Effector memory CD8-positive, alpha-beta T cell (primary cell): ENCODE measurements around the gene SPOCK1.
A peak's percentile ranks its signal among the peaks of the same experiment; 100 is the strongest.

Experiments used
- ATAC-seq: fragments of 150-1000 bp; cut with Tn5 transposase; replicated peaks from 2 replicates; pipeline ENCODE4 v1.10.0; 2021; ENCODE audit warnings: mild to moderate bottlenecking, moderate library complexity
- DNase-seq, 3 experiments: peaks; one replicate each; pipeline ENCODE4 v3.0.0; 2021
- H3K27ac Mint-ChIP-seq, 2 donors: one replicate each; pipeline ENCODE4 v1.8.0; 2022; ENCODE audit warnings: mild to moderate bottlenecking in 2 of 2, mixed read lengths in 2 of 2, moderate library complexity in 2 of 2
- H3K27me3 Mint-ChIP-seq, 2 donors: one replicate each; pipeline ENCODE4 v1.8.0; 2022; ENCODE audit warnings: mixed read lengths in 2 of 2
- H3K36me3 Mint-ChIP-seq: one replicate; pipeline ENCODE4 v1.8.0; 2022; ENCODE audit warnings: mild to moderate bottlenecking, moderate library complexity, mixed read lengths; ENCODE audit not compliant: insufficient read depth
- H3K4me1 Mint-ChIP-seq, 2 donors: one replicate each; pipeline ENCODE4 v1.8.0; 2022; ENCODE audit warnings: low read depth in 2 of 2, mixed read lengths in 2 of 2
- H3K4me3 Mint-ChIP-seq, 2 donors: one replicate each; pipeline ENCODE4 v1.8.0; 2022; ENCODE audit warnings: mild to moderate bottlenecking in 2 of 2, mixed read lengths in 2 of 2, moderate library complexity in 2 of 2
- H3K9me3 Mint-ChIP-seq, 2 donors: one replicate each; pipeline ENCODE4 v1.8.0; 2022; ENCODE audit warnings: mixed read lengths in 2 of 2

Gene SPOCK1

GRCh38 chr5:137333475-137333874 is 165.7 kb downstream of the SPOCK1 start:
- H3K4me1 Mint-ChIP-seq = no peaks in the 10 kb centered on the region
- H3K36me3 Mint-ChIP-seq = no peaks in the 10 kb centered on the region
- peaks cover 0 to 8% of the 10 kb centered on the region in 2 donors for H3K9me3 Mint-ChIP-seq
- no peak overlapping the region for H3K27ac Mint-ChIP-seq
- no peaks in the 10 kb centered on the region for H3K27me3 Mint-ChIP-seq
- no peak for ATAC-seq
- H3K4me3 Mint-ChIP-seq = no peak overlapping the region
- no peak for DNase-seq

GRCh38 chr5:137332296-137332695 is 166.8 kb downstream of the SPOCK1 start:
- Mint-ChIP-seq H3K4me3 (no peak overlapping the region), H3K36me3 (no peaks in the 10 kb centered on the region), H3K4me1 (no peaks in the 10 kb centered on the region), H3K27ac (no peak overlapping the region), H3K27me3 (no peaks in the 10 kb centered on the region), H3K9me3 (peaks cover 0 to 8% of the 10 kb centered on the region in 2 donors)
- DNase-seq = no peak
- ATAC-seq = no peak

- H3K4me3 Mint-ChIP-seq = no peak overlapping the region
- no peaks in the 10 kb centered on the region for H3K4me1 Mint-ChIP-seq
- DNase-seq (no peak), ATAC-seq (no peak)
- H3K9me3 Mint-ChIP-seq = peaks cover 0 to 8% of the 10 kb centered on the region in 2 donors
- no peaks in the 10 kb centered on the region for H3K27me3 Mint-ChIP-seq
- H3K36me3 Mint-ChIP-seq = no peaks in the 10 kb centered on the region
- no peak overlapping the region for H3K27ac Mint-ChIP-seq
These were observed 169.4 kb downstream of the SPOCK1 start for GRCh38 chr5:137329586-137330296.

- peaks cover 0 to 8% of the 10 kb centered on the region in 2 donors for H3K9me3 Mint-ChIP-seq
- no peaks in the 10 kb centered on the region for H3K4me1 Mint-ChIP-seq
- no peaks in the 10 kb centered on the region for H3K27me3 Mint-ChIP-seq
- ATAC-seq = no peak
- no peaks in the 10 kb centered on the region for H3K36me3 Mint-ChIP-seq
- no peak overlapping the region for H3K27ac Mint-ChIP-seq
- no peak for DNase-seq
- no peak overlapping the region for H3K4me3 Mint-ChIP-seq
These were observed 170.1 kb downstream of the SPOCK1 start for GRCh38 chr5:137328991-137329390.

GRCh38 chr5:137328463-137328862 is 170.7 kb downstream of the SPOCK1 start:
- Mint-ChIP-seq H3K27ac (no peak overlapping the region), H3K4me3 (no peak overlapping the region), H3K36me3 (no peaks in the 10 kb centered on the region), H3K4me1 (no peaks in the 10 kb centered on the region), H3K27me3 (peaks cover 0 to 4% of the 10 kb centered on the region in 2 donors), H3K9me3 (peaks cover 0 to 8% of the 10 kb centered on the region in 2 donors)
- DNase-seq (no peak), ATAC-seq (no peak)

GRCh38 chr5:137325721-137326120 is 173.4 kb downstream of the SPOCK1 start:
- no peak overlapping the region for H3K27ac Mint-ChIP-seq
- H3K9me3 Mint-ChIP-seq = no peaks in the 10 kb centered on the region
- DNase-seq = no peak
- H3K27me3 Mint-ChIP-seq = peaks cover 7 to 9% of the 10 kb centered on the region in 2 donors
- no peak overlapping the region for H3K4me3 Mint-ChIP-seq
- no peaks in the 10 kb centered on the region for H3K4me1 Mint-ChIP-seq
- no peak for ATAC-seq
- H3K36me3 Mint-ChIP-seq = no peaks in the 10 kb centered on the region

- no peaks in the 10 kb centered on the region for H3K36me3 Mint-ChIP-seq
These were observed 178.8 kb downstream of the SPOCK1 start for GRCh38 chr5:137320056-137321045.

GRCh38 chr5:137318027-137318426 is 181.1 kb downstream of the SPOCK1 start:
- H3K27me3 Mint-ChIP-seq = peaks cover 10 to 45% of the 10 kb centered on the region in 2 donors
- H3K4me1 Mint-ChIP-seq = no peaks in the 10 kb centered on the region
- DNase-seq (no peak), ATAC-seq (no peak)
- H3K27ac Mint-ChIP-seq = no peak overlapping the region
- H3K9me3 Mint-ChIP-seq = no peaks in the 10 kb centered on the region
- no peak overlapping the region for H3K4me3 Mint-ChIP-seq
- no peaks in the 10 kb centered on the region for H3K36me3 Mint-ChIP-seq

More at GRCh38 chr5:137320056-137321045, 178.8 kb downstream of the SPOCK1 start:
- ATAC-seq = no peak
- Mint-ChIP-seq H3K4me3 (no peak overlapping the region), H3K27me3 (peaks cover 18 to 26% of the 10 kb centered on the region in 2 donors), H3K4me1 (no peaks in the 10 kb centered on the region), H3K27ac (no peak overlapping the region), H3K9me3 (no peaks in the 10 kb centered on the region)
- DNase-seq = peak in 1 of 3 experiments; percentile 3

- ATAC-seq (no peak), DNase-seq (no peak)
- no peaks in the 10 kb centered on the region for H3K36me3 Mint-ChIP-seq
- no peak overlapping the region for H3K4me3 Mint-ChIP-seq
- H3K27me3 Mint-ChIP-seq = peaks cover 9 to 45% of the 10 kb centered on the region in 2 donors
- H3K4me1 Mint-ChIP-seq = no peaks in the 10 kb centered on the region
- H3K27ac Mint-ChIP-seq = no peak overlapping the region
- no peaks in the 10 kb centered on the region for H3K9me3 Mint-ChIP-seq
These were observed 182.8 kb downstream of the SPOCK1 start for GRCh38 chr5:137316346-137316736.

GRCh38 chr5:137315534-137316345 is 183.4 kb downstream of the SPOCK1 start:
- no peak for ATAC-seq
- H3K4me3 Mint-ChIP-seq = no peak overlapping the region

GRCh38 chr5:137315109-137315508 is 184.0 kb downstream of the SPOCK1 start:
- Mint-ChIP-seq H3K4me1 (no peaks in the 10 kb centered on the region), H3K9me3 (no peaks in the 10 kb centered on the region), H3K27me3 (peaks cover 9 to 36% of the 10 kb centered on the region in 2 donors)

More at GRCh38 chr5:137315534-137316345, 183.4 kb downstream of the SPOCK1 start:
- Mint-ChIP-seq H3K4me1 (no peaks in the 10 kb centered on the region), H3K9me3 (no peaks in the 10 kb centered on the region), H3K36me3 (no peaks in the 10 kb centered on the region), H3K27ac (no peak overlapping the region), H3K27me3 (peaks cover 9 to 39% of the 10 kb centered on the region in 2 donors)
- no peak for DNase-seq

GRCh38 chr5:137313526-137314175 is 185.5 kb downstream of the SPOCK1 start:
- H3K4me1 Mint-ChIP-seq = no peaks in the 10 kb centered on the region
- no peak overlapping the region for H3K4me3 Mint-ChIP-seq
- DNase-seq (no peak), ATAC-seq (no peak)
- no peaks in the 10 kb centered on the region for H3K36me3 Mint-ChIP-seq
- peaks cover 9 to 35% of the 10 kb centered on the region in 2 donors for H3K27me3 Mint-ChIP-seq
- H3K27ac Mint-ChIP-seq = no peak overlapping the region
- no peaks in the 10 kb centered on the region for H3K9me3 Mint-ChIP-seq

More at GRCh38 chr5:137315109-137315508, 184.0 kb downstream of the SPOCK1 start:
- no peak for DNase-seq
- H3K4me3 Mint-ChIP-seq = no peak overlapping the region
- ATAC-seq = no peak
- no peak overlapping the region for H3K27ac Mint-ChIP-seq
- H3K36me3 Mint-ChIP-seq = no peaks in the 10 kb centered on the region
